HepG2 (cell line): Measurements from ENCODE around the gene DIP2C. TPM values are rescaled to one million over a fixed set of nuclear protein-coding genes. Genes with fewer than 3 reads are reported as not detected.

Source experiments
- ATAC-seq: fragments of 200-7000 bp; cut with Tn5 transposase; 3 replicates; pipeline ENCODE4 v1.9.1; 2020; ENCODE audit warnings: mild to moderate bottlenecking, moderate library complexity
- BruUV-seq: library from RNA; stranded (reverse); fragments of 400-500 nt; replicated peaks from 2 replicates; lab custom pipeline; 2021; lab: Mats Ljungman, UMichigan
- CTCF ChIA-PET: fragments of 300-600 bp; formaldehyde crosslinking; extraction: SDS; loops from one replicate; lab custom pipeline; 2021; ENCODE audit warnings: low total read pairs, inconsistent platforms, low intra/inter-chr PET ratio; lab: Yijun Ruan, JAX
- POLR2A ChIA-PET: fragments of 350-600 bp; sonication (Branson Sonifier 250); formaldehyde crosslinking; loops from one replicate; lab custom pipeline; 2020; ENCODE audit warnings: antibody characterized with exemption, inconsistent platforms; lab: Yijun Ruan, JAX
- DNase-seq: peaks from one replicate; pipeline ENCODE4 v3.0.0-alpha.2; 2015; ENCODE audit warnings: low spot score
- FAIRE-seq: peaks from 3 replicates; lab custom pipeline; 2011; peaks lifted over from hg19 to GRCh38; lab: Jason Lieb, UNC
- H2AFZ ChIP-seq: one replicate; pipeline ENCODE4 v1.6.1; 2011; ENCODE audit warnings: low read length, inconsistent platforms
- H3K27ac ChIP-seq: fragments of 300-600 bp; 3 replicates; pipeline ENCODE4 v1.8.0; 2011; ENCODE audit warnings: mixed run types, mild to moderate bottlenecking, mixed read lengths, low read length, inconsistent platforms; ENCODE audit not compliant: insufficient read depth; ENCODE audit errors: extremely low read length
- H3K27me3 ChIP-seq, 2 experiments: fragments of 200-600 bp in 1 of 2; 2 replicates in 1 of 2; 3 replicates in 1 of 2; pipeline versions ENCODE4 v1.6.0 to v1.8.0; 2011; ENCODE audit warnings: low read length in 2 of 2, mild to moderate bottlenecking in 2 of 2, moderate library complexity in 2 of 2, inconsistent platforms in 1 of 2; ENCODE audit not compliant: insufficient read depth in 2 of 2, control insufficient read depth in 1 of 2
- H3K36me3 ChIP-seq, 2 experiments: fragments of 200-600 bp in 1 of 2; replicated peaks in 1 of 2; 2 replicates in 1 of 2; 3 replicates in 1 of 2; pipeline versions ENCODE4 v1.5.1 to v1.8.0; 2011; ENCODE audit warnings: low read length in 2 of 2, inconsistent platforms in 1 of 2; ENCODE audit not compliant: insufficient read depth in 2 of 2, control insufficient read depth in 1 of 2
- H3K4me1 ChIP-seq: 2 replicates; pipeline ENCODE4 v1.5.1; 2012; ENCODE audit warnings: low read length, inconsistent platforms; ENCODE audit not compliant: insufficient read depth
- H3K4me2 ChIP-seq: 2 replicates; pipeline ENCODE4 v1.6.0; 2011; ENCODE audit warnings: low read depth, low read length, inconsistent platforms
- H3K4me3 ChIP-seq, 3 experiments: fragments of 200-600 bp in 1 of 3; sonication (generic), shearing (Covaris generic) in 1 of 3; replicated peaks in 1 of 3; 2 replicates each; pipeline ENCODE4 v1.5.1; 2011 to 2016; ENCODE audit warnings: low read length in 3 of 3, inconsistent platforms in 2 of 3, low read depth in 2 of 3, mild to moderate bottlenecking in 2 of 3, control low read depth in 1 of 3, mixed read lengths in 1 of 3; ENCODE audit not compliant: insufficient read depth in 1 of 3
- H3K79me2 ChIP-seq: one replicate; pipeline ENCODE4 v1.6.1; 2011; ENCODE audit warnings: low read length, inconsistent platforms; ENCODE audit not compliant: insufficient read depth
- H3K9ac ChIP-seq: 2 replicates; pipeline ENCODE4 v1.6.0; 2011; ENCODE audit warnings: mild to moderate bottlenecking, low read depth, low read length, inconsistent platforms; ENCODE audit not compliant: insufficient read depth
- H3K9me3 ChIP-seq: 2 replicates; pipeline ENCODE4 v1.5.1; 2012; ENCODE audit warnings: mild to moderate bottlenecking, low read length
- H4K20me1 ChIP-seq: 2 replicates; pipeline ENCODE4 v1.6.0; 2011; ENCODE audit warnings: inconsistent platforms, mild to moderate bottlenecking, low read length, moderate library complexity; ENCODE audit not compliant: insufficient read depth
- BRD4 ChIP-seq: sonication (generic); formaldehyde crosslinking; IDR thresholded peaks from 2 replicates; pipeline ENCODE4 v1.4.0; 2020; ENCODE audit warnings: missing genetic modification reagents
- PATZ1 ChIP-seq: sonication (generic); formaldehyde crosslinking; IDR thresholded peaks from 2 replicates; pipeline ENCODE4 v1.4.0; 2020; ENCODE audit warnings: missing genetic modification reagents
- SETDB1 ChIP-seq: sonication (generic); formaldehyde crosslinking; IDR thresholded peaks from 2 replicates; pipeline ENCODE4 v1.5.1; 2020; ENCODE audit warnings: missing genetic modification reagents, mild to moderate bottlenecking, borderline replicate concordance
- YEATS2 ChIP-seq: sonication (generic); formaldehyde crosslinking; IDR thresholded peaks from 2 replicates; pipeline ENCODE4 v1.4.0; 2020; ENCODE audit warnings: missing genetic modification reagents, borderline replicate concordance
- YEATS4 ChIP-seq: sonication (generic); formaldehyde crosslinking; IDR thresholded peaks from 2 replicates; pipeline ENCODE4 v1.4.0; 2020; ENCODE audit warnings: missing genetic modification reagents, borderline replicate concordance
- ZBTB10 ChIP-seq: sonication (generic); formaldehyde crosslinking; IDR thresholded peaks from 2 replicates; pipeline ENCODE4 v1.4.0; 2020; ENCODE audit warnings: missing genetic modification reagents, borderline replicate concordance
- WGBS: methylation state at CpG from one replicate; pipeline ENCODE4 v1.1.6; 2017; ENCODE audit warnings: low lambda C conversion rate; 5-methylcytosine and 5-hydroxymethylcytosine counted together
- in situ Hi-C: cut with HindIII; loops from 2 replicates; pipeline ENCODE4 v1.10.0; 2017; ENCODE audit warnings: low pct_unique_long_range_greater_than_20kb; ENCODE audit not compliant: extremely low pct_ligation_motif_present
- intact Hi-C: fragments of 100-400 bp; cut with micrococcal nuclease; formaldehyde crosslinking; loops from one replicate; pipeline ENCODE4 v1.10.0; 2022; ENCODE audit not compliant: unreplicated experiment
- polyA plus RNA-seq, 8 experiments: library from polyadenylated mRNA; depleted of rRNA in 3 of 8; stranded (reverse) in 7 of 8; unstranded in 1 of 8; fragments of >200 nt; fragmentation: Illumina TruSeq in 4 of 8; extraction: Trizol in 4 of 8; gene quantifications; 2 replicates each; pipeline versions ENCODE4 v1.2.1 to v1.2.3, GENCODE V29; 2011 to 2016; ENCODE audit warnings: low read depth in 4 of 8, missing spikeins in 1 of 8, mixed read lengths in 1 of 8; ENCODE audit not compliant: insufficient read depth in 1 of 8
- total RNA-seq, 5 experiments: library from RNA; depleted of rRNA; stranded (reverse); fragments of >200 nt; fragmentation: Illumina TruSeq; extraction: Trizol; gene quantifications; 2 replicates each; pipeline ENCODE4 v1.2.3, GENCODE V29; 2016; ENCODE audit warnings: low read depth in 1 of 5
- TF ChIP-seq, protein P1 (sequence below): IDR thresholded peaks from 2 replicates; pipeline ENCODE4 v1.6.1; 2016; ENCODE audit warnings: mild to moderate bottlenecking

The DIP2C gene
- total and polyA plus RNA-seq, 2 of the 13 experiments (the other 11 are each of a cell fraction or from before 2014, with no cell fraction given): 2.2 to 2.7 TPM

DNA sequence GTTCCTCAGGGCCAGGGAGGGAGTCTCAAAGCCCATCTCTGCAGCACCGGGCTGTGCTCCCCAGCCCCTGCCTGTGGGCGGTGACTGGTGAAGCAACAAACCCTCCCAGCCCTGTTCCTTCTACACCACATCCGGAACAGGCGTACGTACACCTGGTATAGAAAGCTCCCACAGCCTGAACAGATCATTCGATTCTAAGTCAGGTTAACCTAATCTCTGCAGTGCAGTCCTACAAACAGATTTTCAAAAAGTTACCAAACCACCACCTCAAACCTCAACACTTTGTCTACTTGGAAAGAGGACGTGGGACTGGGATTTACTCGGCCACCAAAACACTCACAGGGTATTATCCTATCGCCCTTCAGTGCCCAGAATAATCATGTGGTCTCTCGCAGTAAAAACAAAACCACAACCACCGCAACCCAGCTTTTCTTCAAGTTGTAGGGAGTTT lies 238.4 kb downstream of the DIP2C start:
- in situ Hi-C loops: no loop called here
- H3K9me3 ChIP-seq: no peaks in the 10 kb centered on the region
- ATAC-seq: no peak; the same call in 2 of the 3 replicates
- no peaks in the 10 kb centered on the region for H3K79me2 ChIP-seq
- H3K4me2 ChIP-seq: no peak overlapping the region
- no peaks in the 10 kb centered on the region for H3K4me1 ChIP-seq
- intact Hi-C loops: no loop called here
- H3K36me3 ChIP-seq: no peaks in the 10 kb centered on the region
- FAIRE-seq: no peak
- no peaks in the 10 kb centered on the region for H4K20me1 ChIP-seq
- no peak overlapping the region for H3K9ac ChIP-seq
- no peaks in the 10 kb centered on the region for H3K27me3 ChIP-seq
- TF ChIP-seq YEATS2 (CRISPR knock-in tag): no peak
- BruUV-seq: no TSS peak
- ChIA-PET POLR2A (no interaction called here), CTCF (no interaction called here)
- no peak overlapping the region for H3K27ac ChIP-seq
- DNase-seq: no peak
- no peak overlapping the region for H2AFZ ChIP-seq
- H3K4me3 ChIP-seq: no peak overlapping the region
- 88% methylated on average over 8 of the region's 11 CpGs for WGBS

DNA sequence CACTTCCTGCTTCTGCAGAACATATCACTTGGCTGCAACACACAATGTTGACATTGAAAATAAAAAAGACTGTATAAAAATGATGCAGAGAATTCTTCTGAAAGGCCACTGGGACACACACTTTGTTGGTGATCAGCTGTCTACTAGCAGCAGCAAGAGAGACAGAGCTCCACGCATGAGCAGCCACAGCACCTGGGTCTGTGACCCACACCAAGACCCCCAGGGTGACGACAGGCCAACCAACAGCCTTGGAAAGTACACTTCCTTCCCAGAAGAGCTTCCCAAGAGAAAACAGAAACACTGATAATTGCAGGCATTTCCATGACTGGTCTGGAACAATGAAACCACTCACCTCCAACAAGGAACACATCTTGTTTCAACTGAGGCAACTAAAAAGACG lies 239.0 kb downstream of the DIP2C start:
- H3K27ac ChIP-seq: no peak overlapping the region
- no peaks in the 10 kb centered on the region for H3K36me3 ChIP-seq
- ChIA-PET POLR2A (no interaction called here), CTCF (no interaction called here)
- no peak overlapping the region for H2AFZ ChIP-seq
- H3K4me3 ChIP-seq: no peak overlapping the region
- no peak for TF ChIP-seq BRD4 (CRISPR knock-in tag)
- TF ChIP-seq ZBTB10 (CRISPR knock-in tag): no peak
- no peak for TF ChIP-seq SETDB1
- no peak for TF ChIP-seq PATZ1 (CRISPR knock-in tag)
- TF ChIP-seq, protein P1, sequence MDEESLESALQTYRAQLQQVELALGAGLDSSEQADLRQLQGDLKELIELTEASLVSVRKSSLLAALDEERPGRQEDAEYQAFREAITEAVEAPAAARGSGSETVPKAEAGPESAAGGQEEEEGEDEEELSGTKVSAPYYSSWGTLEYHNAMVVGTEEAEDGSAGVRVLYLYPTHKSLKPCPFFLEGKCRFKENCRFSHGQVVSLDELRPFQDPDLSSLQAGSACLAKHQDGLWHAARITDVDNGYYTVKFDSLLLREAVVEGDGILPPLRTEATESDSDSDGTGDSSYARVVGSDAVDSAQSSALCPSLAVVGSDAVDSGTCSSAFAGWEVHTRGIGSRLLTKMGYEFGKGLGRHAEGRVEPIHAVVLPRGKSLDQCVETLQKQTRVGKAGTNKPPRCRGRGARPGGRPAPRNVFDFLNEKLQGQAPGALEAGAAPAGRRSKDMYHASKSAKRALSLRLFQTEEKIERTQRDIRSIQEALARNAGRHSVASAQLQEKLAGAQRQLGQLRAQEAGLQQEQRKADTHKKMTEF (CRISPR knock-in tag): no peak
- TF ChIP-seq YEATS4: no peak
- no peaks in the 10 kb centered on the region for H4K20me1 ChIP-seq
- DNase-seq (no peak), ATAC-seq (no peak), FAIRE-seq (no peak)
- no peaks in the 10 kb centered on the region for H3K79me2 ChIP-seq
- H3K9me3 ChIP-seq: no peaks in the 10 kb centered on the region
- in situ Hi-C loops: no loop called here
- H3K9ac ChIP-seq: no peak overlapping the region
- no peaks in the 10 kb centered on the region for H3K27me3 ChIP-seq
- no peak overlapping the region for H3K4me2 ChIP-seq
- no TSS peak for BruUV-seq
- H3K4me1 ChIP-seq: no peaks in the 10 kb centered on the region
- 73% methylated on average over 3 of the region's 3 CpGs for WGBS
- intact Hi-C loops: no loop called here
